Effector CD8-positive, alpha-beta T cell (primary cell): ENCODE results near the gene SURF6.
"Not testable (repeated sequence)": the region's sequence is repeated elsewhere in the genome, so short reads cannot be mapped to it uniquely, and the experiment has no call there.

Experiments
- DNase-seq: peaks from one replicate; lab custom pipeline; 2025; lab: John Stamatoyannopoulos, UW

SURF6 gene

GRCh38 chr9:133327834-133328484, 8.0 kb downstream of the SURF6 start:
- DNase-seq: no peak

GRCh38 chr9:133327021-133327420, 9.0 kb downstream of the SURF6 start:
- DNase-seq: not testable (repeated sequence)

GRCh38 chr9:133323991-133324703, 11.8 kb downstream of the SURF6 start:
- DNase-seq: no peak

GRCh38 chr9:133323211-133323610, 12.8 kb downstream of the SURF6 start:
- no peak for DNase-seq

GRCh38 chr9:133322701-133323100, 13.3 kb downstream of the SURF6 start:
- DNase-seq: no peak

GRCh38 chr9:133321411-133321935, 14.5 kb downstream of the SURF6 start:
- DNase-seq: no peak

GRCh38 chr9:133320421-133320881, 15.5 kb downstream of the SURF6 start:
- no peak for DNase-seq

GRCh38 chr9:133317551-133317950, 18.4 kb downstream of the SURF6 start:
- not testable (repeated sequence) for DNase-seq

GRCh38 chr9:133315997-133316396, 20.0 kb downstream of the SURF6 start:
- no peak for DNase-seq

GRCh38 chr9:133309608-133310007, 26.4 kb downstream of the SURF6 start:
- DNase-seq: no peak

GRCh38 chr9:133307301-133307700, 28.7 kb downstream of the SURF6 start:
- DNase-seq: no peak

GRCh38 chr9:133306242-133307204, 29.5 kb downstream of the SURF6 start:
- no peak for DNase-seq

- no peak for DNase-seq
Observed at GRCh38 chr9:133305731-133306130, 30.3 kb downstream of the SURF6 start.

GRCh38 chr9:133304477-133305377, 31.3 kb downstream of the SURF6 start:
- DNase-seq: no peak

GRCh38 chr9:133304158-133304470, 31.9 kb downstream of the SURF6 start:
- no peak for DNase-seq

- DNase-seq: no peak
Observed at GRCh38 chr9:133303266-133304157, 32.5 kb downstream of the SURF6 start.

- no peak for DNase-seq
Observed at GRCh38 chr9:133301253-133302230, 34.4 kb downstream of the SURF6 start.

- DNase-seq: not testable (repeated sequence)
Observed at GRCh38 chr9:133299996-133300395, 36.0 kb downstream of the SURF6 start.

- DNase-seq: no peak
Observed at GRCh38 chr9:133294257-133294656, 41.7 kb downstream of the SURF6 start.
